Heart left ventricle (tissue), 16 donors: ENCODE measurements around the gene GATM. TPM values are rescaled to one million over a fixed set of nuclear protein-coding genes. Genes with fewer than 3 reads are reported as not detected.
A peak's percentile ranks its signal among the peaks of the same experiment; 100 is the strongest.

Source experiments
- ATAC-seq, 4 donors: fragments of 200-7000 bp; cut with Tn5 transposase; one replicate each; pipeline ENCODE4 v1.9.1; 2020 to 2022; ENCODE audit warnings: moderate library complexity in 4 of 4, mild to moderate bottlenecking in 3 of 4, moderate number of reproducible peaks in 1 of 4
- DNase-seq, 5 donors: peaks; one replicate each; pipeline ENCODE4 v3.0.0-alpha.2; 2020
- H3K27ac ChIP-seq, 12 donors: fragments of 200-600 bp; sonication (generic) in 4 of 12; one replicate each; pipeline versions ENCODE4 v1.5.0 to v1.8.0; 2016 to 2022; ENCODE audit warnings: mild to moderate bottlenecking in 2 of 12
- H3K27me3 ChIP-seq, 9 donors: fragments of 200-600 bp; sonication (generic) in 2 of 9; one replicate each; pipeline versions ENCODE4 v1.5.1 to v1.8.0; 2016 to 2022; ENCODE audit warnings: mild to moderate bottlenecking in 3 of 9
- H3K36me3 ChIP-seq, 9 donors: fragments of 200-600 bp; sonication (generic) in 2 of 9; one replicate each; pipeline versions ENCODE4 v1.5.0 to v1.8.0; 2018 to 2022; ENCODE audit warnings: mild to moderate bottlenecking in 2 of 9
- H3K4me1 ChIP-seq, 12 donors: fragments of 200-600 bp; sonication (generic) in 4 of 12; one replicate each; pipeline versions ENCODE4 v1.5.0 to v1.8.0; 2016 to 2022; ENCODE audit warnings: mild to moderate bottlenecking in 3 of 12
- H3K4me3 ChIP-seq, 12 donors: fragments of 200-600 bp; sonication (generic) in 4 of 12; one replicate each; pipeline versions ENCODE4 v1.5.0 to v1.8.0; 2017 to 2022; ENCODE audit warnings: mild to moderate bottlenecking in 9 of 12, moderate library complexity in 4 of 12
- H3K9me3 ChIP-seq, 12 donors: fragments of 200-600 bp; sonication (generic) in 4 of 12; one replicate each; pipeline versions ENCODE4 v1.5.0 to v1.8.0; 2016 to 2022; ENCODE audit warnings: mild to moderate bottlenecking in 1 of 12
- CTCF ChIP-seq, 12 donors: fragments of 200-600 bp; sonication (generic) in 4 of 12; IDR thresholded peaks; one replicate each; pipeline versions ENCODE4 v1.5.0 to v1.8.0; 2018 to 2022; ENCODE audit warnings: antibody characterized with exemption in 12 of 12, mild to moderate bottlenecking in 5 of 12
- POLR2A ChIP-seq, 2 donors: fragments of 450-650 bp; IDR thresholded peaks; one replicate each; pipeline ENCODE4 v1.6.1; 2017; ENCODE audit warnings: antibody characterized with exemption in 2 of 2, mild to moderate bottlenecking in 2 of 2, moderate library complexity in 2 of 2
- WGBS, 4 donors: extraction: QIAGEN DNeasy Blood & Tissue Kit in 2 of 4; methylation state at CpG; one replicate each; pipeline versions ENCODE4 v1.1.5 to v1.1.7; 2013 to 2018; 5-methylcytosine and 5-hydroxymethylcytosine counted together
- intact Hi-C, 10 donors: fragments of 100-400 bp; cut with DNase I; formaldehyde crosslinking; loops; one replicate each; pipeline versions ENCODE4 v1.11.1 to v1.14.2; 2022
- polyA plus RNA-seq, 2 donors: library from polyadenylated mRNA; stranded (reverse); fragments of 200-250 nt; gene quantifications; one replicate each; pipeline ENCODE4 v1.2.3, GENCODE V29; 2013
- total RNA-seq, 9 donors: library from RNA; depleted of rRNA in 2 of 9; stranded (reverse); fragments of >200 nt in 2 of 9; fragmentation: NEBNext Ultra II Directional in 3 of 9; extraction: Animal tissue kit (Norgen Biotek cat#: 25700) in 3 of 9; gene quantifications; one replicate each; pipeline versions ENCODE4 v1.1.0 to v1.2.4, GENCODE V29; 2016 to 2023
- donor health status: ischemic (EF 13 %, LVEDD 7.1; RV severe dilation, severe dysfunction).
- donor health status: healthy with polysubstance abuse.
- donor health status: DM: no; HTN: yes; CAD: no.
- donor health status: DM: no; HTN: no; CAD: no.
- donor health status: ischemic (EF 25% LVEDD 6.9; RV normal size, moderate dysfunction).
- donor health status: ischemic (EF 25% LVEDD 5.7; RV mildly dilated, moderate dysfunction).
- donor health status: healthy.
- donor health status: DM: yes; HTN: yes; CAD: no.
- donor health status: ischemic (EF 35%, LVEDD 5.7; RV mildly dilated, moderate dysfunction).
- donor health status: nonischemic (EF 11% LVEDD 7.7; RV severe dilation, severe dysfunction).
- donor health status: DM: yes; HTN: yes; CAD: no.
- donor health status: PGD.
- donor health status: ischemic (EF 29% LVEDD 5.4; RV normal size, mild dysfunction).
- donor health status: nonischemic (EF 23%, LVEDD 6.1; RV moderate dilation, normal function).

The GATM gene
- total and polyA plus RNA-seq, 11 donors = 8.3 to 121 (median 18.5) TPM

GRCh38 chr15:45355860-45356259, 22.5 kb downstream of the GATM start:
- ATAC-seq = peak in 1 of 4 donors; percentile 66
- WGBS, 4 donors = 76 to 84% (median 80%) methylated on average over 2 of the region's 2 CpGs

GRCh38 chr15:45354711-45355110, 23.6 kb downstream of the GATM start:
- ATAC-seq (no peak), DNase-seq (no peak)
- Histone ChIP-seq H3K27ac (no peak overlapping the region), H3K4me3 (no peak overlapping the region), H3K36me3 (peaks cover 0 to 24% (median 0%) of the 10 kb centered on the region in 9 donors), H3K4me1 (no peaks in the 10 kb centered on the region), H3K9me3 (no peaks in the 10 kb centered on the region), H3K27me3 (no peaks in the 10 kb centered on the region)
- 91 to 92% (median 91%) methylated on average over 5 of the region's 5 CpGs for WGBS, 4 donors
- TF ChIP-seq POLR2A (IDR thresholded peaks at IDR 0.05) = no peak
- no peak for TF ChIP-seq CTCF (IDR thresholded peaks at IDR 0.05)
- intact Hi-C loops = loop anchor here in 1 of 10 donors (5.0 kb wide), 1 partner anchor 42 kb away; no protein-coding TSS in a partner anchor

More at GRCh38 chr15:45355860-45356259, 22.5 kb downstream of the GATM start:
- intact Hi-C loops = loop anchor here in 1 of 10 donors (5.0 kb wide), 1 partner anchor 44 kb away; no protein-coding TSS in a partner anchor
- Histone ChIP-seq H3K9me3 (no peaks in the 10 kb centered on the region), H3K27ac (no peak overlapping the region), H3K4me3 (no peak overlapping the region), H3K27me3 (no peaks in the 10 kb centered on the region), H3K4me1 (no peaks in the 10 kb centered on the region), H3K36me3 (peaks cover 0 to 35% (median 0%) of the 10 kb centered on the region in 9 donors)
- DNase-seq = no peak
- TF ChIP-seq POLR2A (IDR thresholded peaks at IDR 0.05) = no peak
- TF ChIP-seq CTCF (IDR thresholded peaks at IDR 0.05) = no peak

- DNase-seq (no peak), ATAC-seq (no peak)
- intact Hi-C loops = no loop called here
- Histone ChIP-seq H3K4me3 (no peak overlapping the region), H3K9me3 (no peaks in the 10 kb centered on the region), H3K4me1 (peaks cover 0 to 7% (median 0%) of the 10 kb centered on the region in 12 donors), H3K27ac (no peak overlapping the region), H3K36me3 (no peaks in the 10 kb centered on the region), H3K27me3 (peaks cover 0 to 5% (median 0%) of the 10 kb centered on the region in 9 donors)
- no peak for TF ChIP-seq CTCF (IDR thresholded peaks at IDR 0.05)
- TF ChIP-seq POLR2A (IDR thresholded peaks at IDR 0.05) = no peak
- 76 to 91% (median 88%) methylated on average over 2 of the region's 2 CpGs for WGBS, 4 donors
These were observed 27.1 kb downstream of the GATM start for GRCh38 chr15:45351227-45351626.

GRCh38 chr15:45349623-45350022, 28.7 kb downstream of the GATM start:
- no peak overlapping the region for H3K27ac ChIP-seq
- H3K9me3 ChIP-seq = no peaks in the 10 kb centered on the region
- no peak overlapping the region for H3K4me3 ChIP-seq
- H3K36me3 ChIP-seq = no peaks in the 10 kb centered on the region
- TF ChIP-seq POLR2A (IDR thresholded peaks at IDR 0.05) (no peak), CTCF (IDR thresholded peaks at IDR 0.05) (no peak)
- peaks cover 0 to 5% (median 0%) of the 10 kb centered on the region in 9 donors for H3K27me3 ChIP-seq
- H3K4me1 ChIP-seq = peaks cover 0 to 10% (median 0%) of the 10 kb centered on the region in 12 donors
- intact Hi-C loops = no loop called here
- ATAC-seq (no peak), DNase-seq (no peak)
- 87 to 95% (median 90%) methylated on average over 3 of the region's 3 CpGs for WGBS, 4 donors
